SK-N-SH (cell line): ENCODE results near the gene EFCAB12. TPM values are rescaled to one million over a fixed set of nuclear protein-coding genes. Genes with fewer than 3 reads are reported as not detected.

Source experiments
- CTCF ChIA-PET: fragments of 300-600, 350-600 bp; formaldehyde crosslinking; extraction: SDS; loops from one replicate; lab custom pipeline; 2021; lab: Yijun Ruan, JAX
- POLR2A ChIA-PET: fragments of 350-600 bp; sonication (Branson Sonifier 250); formaldehyde crosslinking; extraction: SDS; loops from one replicate; lab custom pipeline; 2020; ENCODE audit warnings: antibody characterized with exemption, inconsistent platforms; lab: Yijun Ruan, JAX
- DNase-seq: peaks from one replicate; pipeline ENCODE4 v3.0.0; 2012
- H2AFZ ChIP-seq: fragments of 200-600 bp; sonication (generic); 2 replicates; pipeline ENCODE4 v1.8.1; 2016; ENCODE audit warnings: antibody characterized with exemption, mild to moderate bottlenecking, low read depth
- H3F3A ChIP-seq: fragments of 200-600 bp; sonication (generic); replicated peaks from 2 replicates; pipeline ENCODE3; 2016; ENCODE audit warnings: antibody characterized with exemption, mild to moderate bottlenecking; ENCODE audit not compliant: insufficient read depth
- H3K27ac ChIP-seq, 2 experiments: fragments of 200-500 bp in 1 of 2; fragments of 200-600 bp in 1 of 2; sonication (Bioruptor generic) in 1 of 2; sonication (generic), shearing (Covaris generic) in 1 of 2; 2 replicates each; pipeline versions ENCODE4 v1.5.1 to v1.6.1; 2014 to 2016; ENCODE audit warnings: low read depth in 2 of 2, inconsistent platforms in 1 of 2, low read length in 1 of 2, mild to moderate bottlenecking in 1 of 2, mixed read lengths in 1 of 2
- H3K27me3 ChIP-seq: fragments of 200-600 bp; sonication (generic), shearing (Covaris generic); 2 replicates; pipeline ENCODE4 v1.6.1; 2016; ENCODE audit warnings: mixed run types; ENCODE audit not compliant: insufficient read depth
- H3K36me3 ChIP-seq, 2 experiments: fragments of 200-500 bp in 1 of 2; fragments of 200-600 bp in 1 of 2; sonication (Bioruptor generic) in 1 of 2; sonication (generic) in 1 of 2; replicated peaks in 1 of 2; 2 replicates each; pipeline versions ENCODE3 to v1.5.1; 2014 to 2016; ENCODE audit warnings: low read length in 1 of 2, mild to moderate bottlenecking in 1 of 2; ENCODE audit not compliant: insufficient read depth in 2 of 2, control insufficient read depth in 1 of 2
- H3K4me1 ChIP-seq, 2 experiments: fragments of 200-500 bp in 1 of 2; fragments of 200-600 bp in 1 of 2; sonication (Bioruptor generic) in 1 of 2; sonication (generic), shearing (Covaris generic) in 1 of 2; 2 replicates each; pipeline versions ENCODE4 v1.5.1 to v1.6.1; 2014 to 2016; ENCODE audit warnings: low read depth in 1 of 2, low read length in 1 of 2, mixed run types in 1 of 2; ENCODE audit not compliant: insufficient read depth in 2 of 2, control insufficient read depth in 1 of 2
- H3K4me2 ChIP-seq: fragments of 200-600 bp; sonication (generic), shearing (Covaris generic); 2 replicates; pipeline ENCODE4 v1.6.1; 2017; ENCODE audit warnings: mixed run types
- H3K4me3 ChIP-seq, 2 experiments: fragments of 200-500 bp in 1 of 2; fragments of 200-600 bp in 1 of 2; sonication (Bioruptor generic) in 1 of 2; sonication (generic), shearing (Covaris generic) in 1 of 2; 2 replicates each; pipeline versions ENCODE4 v1.5.1 to v1.8.1; 2014 to 2016; ENCODE audit warnings: low read depth in 2 of 2, inconsistent platforms in 1 of 2, low read length in 1 of 2, mild to moderate bottlenecking in 1 of 2, mixed read lengths in 1 of 2, moderate library complexity in 1 of 2
- H3K79me2 ChIP-seq: fragments of 200-600 bp; sonication (generic); 2 replicates; pipeline ENCODE4 v1.8.1; 2017; ENCODE audit warnings: mild to moderate bottlenecking; ENCODE audit not compliant: insufficient read depth
- H3K9ac ChIP-seq: fragments of 200-600 bp; sonication (generic); 2 replicates; pipeline ENCODE4 v1.6.1; 2017; ENCODE audit warnings: mixed run types
- H3K9me2 ChIP-seq: fragments of 200-600 bp; sonication (generic); 2 replicates; pipeline ENCODE4 v1.6.1; 2017; ENCODE audit warnings: mixed run types
- H3K9me3 ChIP-seq: fragments of 200-600 bp; sonication (generic); 2 replicates; pipeline ENCODE4 v1.6.1; 2017; ENCODE audit warnings: mixed run types, mild to moderate bottlenecking, moderate library complexity
- H4K20me1 ChIP-seq: fragments of 200-600 bp; sonication (generic); 2 replicates; pipeline ENCODE4 v1.6.1; 2017; ENCODE audit warnings: mild to moderate bottlenecking, mixed run types; ENCODE audit not compliant: insufficient read depth
- CHD2 ChIP-seq: fragments of 150-350 bp; IDR thresholded peaks from 2 replicates; pipeline ENCODE4 v1.6.1; 2018; ENCODE audit warnings: low read length; ENCODE audit not compliant: partially characterized antibody
- FOSL2 ChIP-seq: IDR thresholded peaks from 2 replicates; pipeline ENCODE4 v1.4.0; 2012; ENCODE audit warnings: low read depth, mild to moderate bottlenecking, moderate library complexity, borderline replicate concordance
- FOXM1 ChIP-seq: IDR thresholded peaks from 2 replicates; pipeline ENCODE4 v1.4.0; 2012; ENCODE audit warnings: low read depth, mild to moderate bottlenecking
- IRF3 ChIP-seq: fragments of 150-350 bp; IDR thresholded peaks from 2 replicates; pipeline ENCODE4 v1.6.1; 2016; ENCODE audit warnings: mild to moderate bottlenecking, low read depth, low read length
- MAX ChIP-seq: IDR thresholded peaks from 2 replicates; pipeline ENCODE4 v1.4.0; 2012; ENCODE audit warnings: low read depth
- MEF2A ChIP-seq: IDR thresholded peaks from 2 replicates; pipeline ENCODE4 v1.4.0; 2012; ENCODE audit warnings: low read depth, borderline replicate concordance
- NFIC ChIP-seq: IDR thresholded peaks from 2 replicates; pipeline ENCODE4 v1.4.0; 2012; ENCODE audit warnings: borderline replicate concordance
- POLR2AphosphoS5 ChIP-seq: IDR thresholded peaks from 2 replicates; pipeline ENCODE4 v1.6.1; 2012; ENCODE audit warnings: low read depth, low read length
- RAD21 ChIP-seq: IDR thresholded peaks from 2 replicates; pipeline ENCODE4 v1.6.1; 2012; ENCODE audit warnings: mild to moderate bottlenecking, low read length
- RCOR1 ChIP-seq: fragments of 150-350 bp; IDR thresholded peaks from 2 replicates; pipeline ENCODE4 v1.6.1; 2017; ENCODE audit warnings: antibody characterized with exemption, low read length
- REST ChIP-seq: IDR thresholded peaks from 2 replicates; pipeline ENCODE4 v1.6.1; 2012; ENCODE audit warnings: mild to moderate bottlenecking, low read depth, low read length, moderate library complexity
- SIN3A ChIP-seq: IDR thresholded peaks from 2 replicates; pipeline ENCODE4 v1.6.1; 2012; ENCODE audit warnings: low read depth, mild to moderate bottlenecking, low read length, moderate library complexity, borderline replicate concordance
- TCF12 ChIP-seq: IDR thresholded peaks from 2 replicates; pipeline ENCODE4 v1.4.0; 2012
- USF1 ChIP-seq: IDR thresholded peaks from 2 replicates; pipeline ENCODE4 v1.4.0; 2012; ENCODE audit warnings: low read depth, borderline replicate concordance
- YY1 ChIP-seq: IDR thresholded peaks from 2 replicates; pipeline ENCODE4 v1.4.0; 2012; ENCODE audit warnings: low read depth, mild to moderate bottlenecking
- WGBS: methylation state at CpG from one replicate; pipeline ENCODE4 v1.1.6; 2017; ENCODE audit warnings: low lambda C conversion rate; 5-methylcytosine and 5-hydroxymethylcytosine counted together
- polyA plus RNA-seq, 3 experiments: library from polyadenylated mRNA; depleted of rRNA; stranded (reverse); fragments of >200 nt; gene quantifications; 2 replicates each; pipeline ENCODE4 v1.2.3, GENCODE V29; 2012
- TF ChIP-seq, protein P1 (sequence below): IDR thresholded peaks from 2 replicates; pipeline ENCODE4 v1.4.0; 2012; ENCODE audit warnings: low read depth, borderline replicate concordance
- TF ChIP-seq, protein P2 (sequence below): IDR thresholded peaks from 2 replicates; pipeline ENCODE4; 2012

Gene EFCAB12
- polyA plus RNA-seq, 1 of the 3 experiments (the other 2 are of a cell fraction) = 0.38 TPM

DNA sequence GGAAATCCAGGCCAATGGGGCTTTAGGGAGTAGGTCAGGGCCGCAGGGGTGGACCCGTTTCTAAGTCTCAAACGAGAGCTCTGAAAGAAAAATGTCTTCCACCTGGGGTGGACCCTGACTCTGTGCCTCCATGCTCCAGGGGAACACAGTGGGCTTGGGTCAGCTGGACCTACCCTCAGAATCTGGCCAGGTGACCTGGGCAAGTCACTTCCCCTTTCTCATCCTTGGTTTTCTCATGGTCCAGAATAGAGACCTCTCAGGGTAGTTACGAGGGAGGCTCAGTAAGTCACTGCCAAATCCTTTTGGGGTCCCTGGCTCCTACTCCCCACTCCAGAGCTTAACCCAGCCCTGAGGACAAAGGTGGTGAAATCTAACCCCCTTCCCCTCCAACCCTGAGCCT is 25.8 kb downstream of the EFCAB12 start (continued):
- TF ChIP-seq USF1 = no peak

- Histone ChIP-seq H3K4me1 (peaks cover 5 to 10% of the 10 kb centered on the region in 2 experiments; a peak in 1 of 4 replicates), H3K9ac (no peak overlapping the region), H3K36me3 (no peaks in the 10 kb centered on the region), H3K9me3 (no peaks in the 10 kb centered on the region), H2AFZ (no peak overlapping the region), H3K4me3 (no peak overlapping the region), H3K79me2 (peaks cover 21% of the 10 kb centered on the region), H3K9me2 (no peaks in the 10 kb centered on the region), H3K27ac (no peak overlapping the region), H3K27me3 (no peaks in the 10 kb centered on the region), H3F3A (peaks cover 4% of the 10 kb centered on the region), H3K4me2 (no peak overlapping the region), H4K20me1 (peaks cover 12% of the 10 kb centered on the region)
- DNase-seq = no peak
- ChIA-PET CTCF (interaction anchor here (0.6 to 1.2 kb wide), 2 partner anchors 86 to 144 kb away, joined by 3 read pairs; a partner anchor contains a TSS), POLR2A (no interaction called here)
- 67% methylated on average over 6 of the region's 7 CpGs for WGBS
- TF ChIP-seq CHD2 (no peak), TCF12 (no peak), RCOR1 (no peak), NFIC (no peak), MAX (no peak), MEF2A (no peak), FOXM1 (no peak), RAD21 (no peak)
- TF ChIP-seq, protein P1, sequence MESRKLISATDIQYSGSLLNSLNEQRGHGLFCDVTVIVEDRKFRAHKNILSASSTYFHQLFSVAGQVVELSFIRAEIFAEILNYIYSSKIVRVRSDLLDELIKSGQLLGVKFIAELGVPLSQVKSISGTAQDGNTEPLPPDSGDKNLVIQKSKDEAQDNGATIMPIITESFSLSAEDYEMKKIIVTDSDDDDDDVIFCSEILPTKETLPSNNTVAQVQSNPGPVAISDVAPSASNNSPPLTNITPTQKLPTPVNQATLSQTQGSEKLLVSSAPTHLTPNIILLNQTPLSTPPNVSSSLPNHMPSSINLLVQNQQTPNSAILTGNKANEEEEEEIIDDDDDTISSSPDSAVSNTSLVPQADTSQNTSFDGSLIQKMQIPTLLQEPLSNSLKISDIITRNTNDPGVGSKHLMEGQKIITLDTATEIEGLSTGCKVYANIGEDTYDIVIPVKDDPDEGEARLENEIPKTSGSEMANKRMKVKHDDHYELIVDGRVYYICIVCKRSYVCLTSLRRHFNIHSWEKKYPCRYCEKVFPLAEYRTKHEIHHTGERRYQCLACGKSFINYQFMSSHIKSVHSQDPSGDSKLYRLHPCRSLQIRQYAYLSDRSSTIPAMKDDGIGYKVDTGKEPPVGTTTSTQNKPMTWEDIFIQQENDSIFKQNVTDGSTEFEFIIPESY = no peak
Measured at GRCh38 chr3:129402210-129402609, 26.2 kb downstream of the EFCAB12 start.

GRCh38 chr3:129399895-129400357 is 28.5 kb downstream of the EFCAB12 start:
- H3K9ac ChIP-seq = peak overlapping the region; percentile 95; the same call in 1 of the 2 replicates
- peak overlapping the region in 1 of 2 experiments; percentile 90; a peak in 2 of 4 replicates for H3K4me3 ChIP-seq
- DNase-seq = no peak
- H3K4me2 ChIP-seq = peak overlapping the region; percentile 94
- POLR2A ChIA-PET = no interaction called here
- H3K27me3 ChIP-seq = no peaks in the 10 kb centered on the region
- H3K36me3 ChIP-seq = peaks cover 0 to 7% of the 10 kb centered on the region in 2 experiments
- H3K79me2 ChIP-seq = peaks cover 43% of the 10 kb centered on the region
- no peaks in the 10 kb centered on the region for H3K9me3 ChIP-seq
- H3K9me2 ChIP-seq = no peaks in the 10 kb centered on the region
- peak overlapping the region; percentile 72 to 86 for H3K27ac ChIP-seq
- peaks cover 5 to 10% of the 10 kb centered on the region in 2 experiments; a peak in 1 of 4 replicates for H3K4me1 ChIP-seq
- CTCF ChIA-PET = interaction anchor here (0.6 to 1.7 kb wide), 10 partner anchors 9 to 214 kb away, joined by 3 to 10 read pairs (median 4); no protein-coding TSS in a partner anchor
- H4K20me1 ChIP-seq = peaks cover 34% of the 10 kb centered on the region
- peak overlapping the region; percentile 100 for H2AFZ ChIP-seq
- 72% methylated on average over 8 of the region's 8 CpGs for WGBS
- peaks cover 4% of the 10 kb centered on the region for H3F3A ChIP-seq
- TF ChIP-seq REST (no peak), FOSL2 (no peak), YY1 (no peak), POLR2AphosphoS5 (no peak), SIN3A (no peak), IRF3 (no peak), MEF2A (no peak)
- TF ChIP-seq, protein P2, sequence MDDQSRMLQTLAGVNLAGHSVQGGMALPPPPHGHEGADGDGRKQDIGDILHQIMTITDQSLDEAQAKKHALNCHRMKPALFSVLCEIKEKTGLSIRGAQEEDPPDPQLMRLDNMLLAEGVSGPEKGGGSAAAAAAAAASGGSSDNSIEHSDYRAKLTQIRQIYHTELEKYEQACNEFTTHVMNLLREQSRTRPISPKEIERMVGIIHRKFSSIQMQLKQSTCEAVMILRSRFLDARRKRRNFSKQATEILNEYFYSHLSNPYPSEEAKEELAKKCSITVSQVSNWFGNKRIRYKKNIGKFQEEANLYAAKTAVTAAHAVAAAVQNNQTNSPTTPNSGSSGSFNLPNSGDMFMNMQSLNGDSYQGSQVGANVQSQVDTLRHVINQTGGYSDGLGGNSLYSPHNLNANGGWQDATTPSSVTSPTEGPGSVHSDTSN = no peak
